PC-3 (cell line): ENCODE measurements around the gene TMEM178A.

Experiments
- EZH2phosphoT487 ChIP-seq: fragments of 300-600 bp; sonication (generic); IDR thresholded peaks from 2 replicates; pipeline ENCODE4 v1.6.1; 2018; ENCODE audit warnings: mild to moderate bottlenecking, antibody characterized with exemption, low read length, borderline replicate concordance
- TF ChIP-seq, protein P1 (sequence below): fragments of 300-600 bp; sonication (generic); conservative IDR thresholded peaks from 2 replicates; pipeline ENCODE4 v1.5.1; 2017; ENCODE audit warnings: antibody characterized with exemption, low read depth, mild to moderate bottlenecking, low read length

DNA sequence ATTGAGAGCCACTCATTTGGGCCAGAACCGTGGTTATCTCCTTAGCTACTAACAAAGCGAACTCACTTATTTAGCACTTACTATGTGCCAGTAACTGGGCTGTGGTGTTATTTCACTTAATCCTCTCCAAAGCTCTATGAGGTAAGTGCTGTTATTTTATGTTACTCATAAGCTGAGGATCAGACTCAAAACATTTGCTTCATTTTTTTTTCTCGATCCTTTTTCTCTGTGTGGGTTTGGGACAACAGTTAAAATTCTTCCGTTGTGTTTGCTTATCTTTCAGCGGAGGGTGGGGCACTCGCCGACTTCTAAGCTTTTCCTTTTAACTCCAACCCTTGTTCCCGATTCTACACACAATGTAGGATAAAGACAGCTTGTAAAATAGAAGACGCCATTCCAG, 52.8 kb downstream of the TMEM178A start:
- TF ChIP-seq, protein P1, sequence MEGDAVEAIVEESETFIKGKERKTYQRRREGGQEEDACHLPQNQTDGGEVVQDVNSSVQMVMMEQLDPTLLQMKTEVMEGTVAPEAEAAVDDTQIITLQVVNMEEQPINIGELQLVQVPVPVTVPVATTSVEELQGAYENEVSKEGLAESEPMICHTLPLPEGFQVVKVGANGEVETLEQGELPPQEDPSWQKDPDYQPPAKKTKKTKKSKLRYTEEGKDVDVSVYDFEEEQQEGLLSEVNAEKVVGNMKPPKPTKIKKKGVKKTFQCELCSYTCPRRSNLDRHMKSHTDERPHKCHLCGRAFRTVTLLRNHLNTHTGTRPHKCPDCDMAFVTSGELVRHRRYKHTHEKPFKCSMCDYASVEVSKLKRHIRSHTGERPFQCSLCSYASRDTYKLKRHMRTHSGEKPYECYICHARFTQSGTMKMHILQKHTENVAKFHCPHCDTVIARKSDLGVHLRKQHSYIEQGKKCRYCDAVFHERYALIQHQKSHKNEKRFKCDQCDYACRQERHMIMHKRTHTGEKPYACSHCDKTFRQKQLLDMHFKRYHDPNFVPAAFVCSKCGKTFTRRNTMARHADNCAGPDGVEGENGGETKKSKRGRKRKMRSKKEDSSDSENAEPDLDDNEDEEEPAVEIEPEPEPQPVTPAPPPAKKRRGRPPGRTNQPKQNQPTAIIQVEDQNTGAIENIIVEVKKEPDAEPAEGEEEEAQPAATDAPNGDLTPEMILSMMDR: no peak
- TF ChIP-seq EZH2phosphoT487: no peak
